Endothelial cell (in vitro differentiated cells): ENCODE results near the gene PSENEN. TPM values are rescaled to one million over a fixed set of nuclear protein-coding genes. Genes with fewer than 3 reads are reported as not detected.
"Not testable (repeated sequence)": the region's sequence is repeated elsewhere in the genome, so short reads cannot be mapped to it uniquely, and the experiment has no call there.

Experiments used
- DNase-seq: peaks from one replicate; pipeline ENCODE4 v3.0.0; 2021; ENCODE audit warnings: low spot score
- H3K27ac Mint-ChIP-seq: one replicate; pipeline ENCODE4 v1.8.0; 2021; ENCODE audit warnings: mixed read lengths, inconsistent platforms; ENCODE audit not compliant: unreplicated experiment
- H3K27me3 Mint-ChIP-seq: one replicate; pipeline ENCODE4 v1.8.0; 2021; ENCODE audit warnings: mild to moderate bottlenecking, moderate library complexity, mixed read lengths, inconsistent platforms; ENCODE audit not compliant: unreplicated experiment
- H3K36me3 Mint-ChIP-seq: one replicate; pipeline ENCODE4 v1.8.0; 2021; ENCODE audit warnings: mild to moderate bottlenecking, low read depth, mixed read lengths, inconsistent platforms; ENCODE audit not compliant: unreplicated experiment
- H3K4me1 Mint-ChIP-seq: one replicate; pipeline ENCODE4 v1.8.0; 2021; ENCODE audit warnings: mild to moderate bottlenecking, mixed read lengths, inconsistent platforms; ENCODE audit not compliant: unreplicated experiment
- H3K4me3 Mint-ChIP-seq: one replicate; pipeline ENCODE4 v1.8.0; 2021; ENCODE audit warnings: mild to moderate bottlenecking, mixed read lengths, inconsistent platforms; ENCODE audit not compliant: unreplicated experiment
- H3K9me3 Mint-ChIP-seq: one replicate; pipeline ENCODE4 v1.8.0; 2021; ENCODE audit warnings: mixed read lengths, inconsistent platforms; ENCODE audit not compliant: unreplicated experiment
- CTCF ChIP-seq: fragments of 200-600 bp; sonication (generic); IDR thresholded peaks from one replicate; pipeline ENCODE4 v1.5.0; 2021; ENCODE audit warnings: antibody characterized with exemption; ENCODE audit not compliant: unreplicated experiment
- total RNA-seq: library from RNA; stranded (reverse); fragmentation: NEBNext Ultra II Directional; extraction: Animal tissue kit (Norgen Biotek cat#: 25700); gene quantifications from one replicate; pipeline ENCODE4 v1.2.1, GENCODE V29; 2021; ENCODE audit not compliant: unreplicated experiment

Gene PSENEN
- total RNA-seq, 1 donor from 2014 or later, result 99.0 TPM

- Mint-ChIP-seq H3K27ac (no peak overlapping the region), H3K9me3 (no peaks in the 10 kb centered on the region), H3K27me3 (peaks cover 7% of the 10 kb centered on the region), H3K4me3 (no peak overlapping the region), H3K4me1 (no peaks in the 10 kb centered on the region), H3K36me3 (no peaks in the 10 kb centered on the region)
- no peak for TF ChIP-seq CTCF
- DNase-seq, result no peak
These were observed 46.4 kb downstream of the PSENEN start for GRCh38 chr19:35791814-35792279.

- no peak overlapping the region for H3K27ac Mint-ChIP-seq
- peaks cover 11% of the 10 kb centered on the region for H3K27me3 Mint-ChIP-seq
These were observed 46.9 kb downstream of the PSENEN start for GRCh38 chr19:35792312-35792711.

GRCh38 chr19:35792888-35793287 lies 47.4 kb downstream of the PSENEN start:
- TF ChIP-seq CTCF, result no peak
- no peak for DNase-seq
- no peaks in the 10 kb centered on the region for H3K36me3 Mint-ChIP-seq
- H3K9me3 Mint-ChIP-seq, result no peaks in the 10 kb centered on the region
- peaks cover 11% of the 10 kb centered on the region for H3K27me3 Mint-ChIP-seq
- no peaks in the 10 kb centered on the region for H3K4me1 Mint-ChIP-seq
- H3K27ac Mint-ChIP-seq, result no peak overlapping the region
- no peak overlapping the region for H3K4me3 Mint-ChIP-seq

More at GRCh38 chr19:35792312-35792711, 46.9 kb downstream of the PSENEN start:
- Mint-ChIP-seq H3K4me3 (no peak overlapping the region), H3K9me3 (no peaks in the 10 kb centered on the region), H3K4me1 (no peaks in the 10 kb centered on the region), H3K36me3 (no peaks in the 10 kb centered on the region)
- no peak for TF ChIP-seq CTCF
- DNase-seq, result no peak

GRCh38 chr19:35793381-35794165 lies 48.1 kb downstream of the PSENEN start:
- H3K27me3 Mint-ChIP-seq, result peaks cover 14% of the 10 kb centered on the region
- H3K27ac Mint-ChIP-seq, result no peak overlapping the region
- no peaks in the 10 kb centered on the region for H3K9me3 Mint-ChIP-seq
- H3K36me3 Mint-ChIP-seq, result no peaks in the 10 kb centered on the region
- DNase-seq, result no peak
- TF ChIP-seq CTCF, result no peak
- no peaks in the 10 kb centered on the region for H3K4me1 Mint-ChIP-seq
- no peak overlapping the region for H3K4me3 Mint-ChIP-seq

GRCh38 chr19:35795564-35795963 lies 50.1 kb downstream of the PSENEN start:
- peaks cover 14% of the 10 kb centered on the region for H3K27me3 Mint-ChIP-seq
- not testable (repeated sequence) for DNase-seq, H3K36me3 Mint-ChIP-seq, H3K9me3 Mint-ChIP-seq, H3K4me3 Mint-ChIP-seq, H3K27ac Mint-ChIP-seq, H3K4me1 Mint-ChIP-seq

Other genes starting within 250 kb of the PSENEN start
- gene DMKN, start 232.0 kb upstream of the PSENEN start, total RNA-seq, result 56.9 TPM
- gene SBSN, start 217.3 kb upstream of the PSENEN start, total RNA-seq, result 0.18 TPM
- not detected for gene GAPDHS, start 212.2 kb upstream of the PSENEN start, total RNA-seq
- gene TMEM147, start 200.0 kb upstream of the PSENEN start, total RNA-seq, result 62.0 TPM
- gene ATP4A, start 182.0 kb upstream of the PSENEN start, total RNA-seq, result not detected
- not detected for gene PMIS2, start 159.5 kb upstream of the PSENEN start, total RNA-seq
- gene HAUS5, start 132.9 kb upstream of the PSENEN start, total RNA-seq, result 30.2 TPM
- 116 TPM for gene RBM42, start 116.6 kb upstream of the PSENEN start, total RNA-seq
- gene ETV2, start 103.9 kb upstream of the PSENEN start, total RNA-seq, result 1,894 TPM
- gene COX6B1, start 97.3 kb upstream of the PSENEN start, total RNA-seq, result 428 TPM
- not detected for gene UPK1A, start 79.1 kb upstream of the PSENEN start, total RNA-seq
- not detected for gene ZBTB32, start 41.1 kb upstream of the PSENEN start, total RNA-seq
- gene KMT2B, start 27.6 kb upstream of the PSENEN start, total RNA-seq, result 51.7 TPM
- gene IGFLR1, start 3.2 kb upstream of the PSENEN start, total RNA-seq, result 3.2 TPM
- gene U2AF1L4, start 233 bp upstream of the PSENEN start, total RNA-seq, result 12.0 TPM
- 9.0 TPM for gene LIN37, start 2.9 kb downstream of the PSENEN start, total RNA-seq
- gene HSPB6, start 11.4 kb downstream of the PSENEN start, total RNA-seq, result not detected
- gene PROSER3, start 12.5 kb downstream of the PSENEN start, total RNA-seq, result 15.0 TPM
- 8.5 TPM for gene ARHGAP33, start 29.9 kb downstream of the PSENEN start, total RNA-seq
- not detected for gene PRODH2, start 67.2 kb downstream of the PSENEN start, total RNA-seq
- not detected for gene NPHS1, start 106.9 kb downstream of the PSENEN start, total RNA-seq
- 1.8 TPM for gene KIRREL2, start 111.3 kb downstream of the PSENEN start, total RNA-seq
- gene APLP1, start 122.9 kb downstream of the PSENEN start, total RNA-seq, result 11.5 TPM
- gene NFKBID, start 154.9 kb downstream of the PSENEN start, total RNA-seq, result 13.0 TPM
- 0.95 TPM for gene HCST, start 156.9 kb downstream of the PSENEN start, total RNA-seq
- not detected for gene TYROBP, start 162.6 kb downstream of the PSENEN start, total RNA-seq
- gene LRFN3, start 190.7 kb downstream of the PSENEN start, total RNA-seq, result 53.4 TPM
- gene SDHAF1, start 249.5 kb downstream of the PSENEN start, total RNA-seq, result 14.3 TPM